K562 (cell line): ENCODE measurements around the gene ZNRF2. TPM values are rescaled to one million over a fixed set of nuclear protein-coding genes. Genes with fewer than 3 reads are reported as not detected.

Experiments
- ATAC-seq: fragments of 200-7000 bp; cut with Tn5 transposase; 3 replicates; pipeline ENCODE4 v1.9.1; 2020; ENCODE audit warnings: moderate library complexity
- BruUV-seq: library from RNA; stranded (reverse); fragments of 400-500 nt; replicated peaks from 2 replicates; lab custom pipeline; 2021; lab: Mats Ljungman, UMichigan
- CTCF ChIA-PET: fragments of 300-600 bp; formaldehyde crosslinking; extraction: SDS; loops from one replicate; lab custom pipeline; 2021; ENCODE audit warnings: low intra/inter-chr PET ratio; lab: Yijun Ruan, JAX
- POLR2A ChIA-PET: fragments of 300-600, 350-650 bp; sonication (Branson Sonifier 250); formaldehyde crosslinking; extraction: SDS; loops from one replicate; lab custom pipeline; 2021; ENCODE audit warnings: antibody characterized with exemption, inconsistent platforms; lab: Yijun Ruan, JAX
- DNase-seq, 4 experiments: peaks; one replicate each; pipeline versions ENCODE4 v3.0.0 to v3.0.0-alpha.2; 2011 to 2018; ENCODE audit warnings: low spot score in 3 of 4, mixed read lengths in 3 of 4; ENCODE audit errors: extremely low read depth in 1 of 4
- FAIRE-seq: peaks from 2 replicates; lab custom pipeline; 2011; peaks lifted over from hg19 to GRCh38; lab: Jason Lieb, UNC
- H2AFZ ChIP-seq: 2 replicates; pipeline ENCODE4 v1.6.0; 2011; ENCODE audit warnings: low read depth, low read length, control low read depth, inconsistent platforms
- H3K27ac ChIP-seq: fragments of 200-600 bp; 3 replicates; pipeline ENCODE4 v1.8.0; 2011; ENCODE audit warnings: low read depth, mild to moderate bottlenecking, control low read depth, inconsistent platforms, low read length, moderate library complexity, mixed read lengths; ENCODE audit errors: extremely low read depth
- H3K27me3 ChIP-seq, 2 experiments: fragments of 300-600 bp in 1 of 2; 2 replicates in 1 of 2; 3 replicates in 1 of 2; pipeline versions ENCODE4 v1.6.0 to v1.8.0; 2011; ENCODE audit warnings: inconsistent platforms in 2 of 2, low read length in 2 of 2, mild to moderate bottlenecking in 1 of 2, mixed read lengths in 1 of 2, moderate library complexity in 1 of 2; ENCODE audit not compliant: control insufficient read depth in 2 of 2, insufficient read depth in 2 of 2
- H3K36me3 ChIP-seq: fragments of 300-600 bp; 3 replicates; pipeline ENCODE4 v1.8.0; 2011; ENCODE audit warnings: mild to moderate bottlenecking, low read length, inconsistent platforms; ENCODE audit not compliant: control insufficient read depth, insufficient read depth
- H3K4me1 ChIP-seq, 2 experiments: fragments of 200-600 bp in 1 of 2; replicated peaks in 1 of 2; 2 replicates in 1 of 2; 3 replicates in 1 of 2; pipeline versions ENCODE4 v1.5.1 to v1.8.0; 2011; ENCODE audit warnings: inconsistent platforms in 2 of 2, low read length in 2 of 2, mild to moderate bottlenecking in 1 of 2, mixed read lengths in 1 of 2, moderate library complexity in 1 of 2; ENCODE audit not compliant: control insufficient read depth in 2 of 2, insufficient read depth in 2 of 2
- H3K4me2 ChIP-seq: 2 replicates; pipeline ENCODE4 v1.6.1; 2011; ENCODE audit warnings: low read length, control low read depth, inconsistent platforms, mixed read lengths; ENCODE audit not compliant: insufficient read depth
- H3K4me3 ChIP-seq: fragments of 200-600 bp; sonication (generic), shearing (Covaris generic); 2 replicates; pipeline ENCODE4 v1.5.1; 2016; ENCODE audit warnings: control low read depth, inconsistent platforms
- H3K79me2 ChIP-seq: fragments of 200-600 bp; 3 replicates; pipeline ENCODE4 v1.8.0; 2011; ENCODE audit warnings: low read length, inconsistent platforms; ENCODE audit not compliant: control insufficient read depth, insufficient read depth
- H3K9ac ChIP-seq, 2 experiments: 2 replicates each; pipeline versions ENCODE4 v1.6.0 to v1.6.1; 2011; ENCODE audit warnings: low read depth in 2 of 2, low read length in 2 of 2, control low read depth in 1 of 2, inconsistent platforms in 1 of 2, mild to moderate bottlenecking in 1 of 2, mixed read lengths in 1 of 2; ENCODE audit not compliant: insufficient read depth in 1 of 2
- H3K9me1 ChIP-seq: one replicate; pipeline ENCODE4 v1.6.0; 2011; ENCODE audit warnings: inconsistent platforms, mild to moderate bottlenecking, low read length, moderate library complexity; ENCODE audit not compliant: control insufficient read depth, insufficient read depth
- H3K9me3 ChIP-seq: replicated peaks from 2 replicates; pipeline ENCODE4 v1.5.1; 2011; ENCODE audit warnings: low read depth, low read length, inconsistent platforms; ENCODE audit not compliant: control insufficient read depth, insufficient read depth
- H4K20me1 ChIP-seq: replicated peaks from 2 replicates; pipeline ENCODE4 v1.6.1; 2011; ENCODE audit warnings: low read length, inconsistent platforms, mixed read lengths; ENCODE audit not compliant: control insufficient read depth, insufficient read depth
- ARID1B ChIP-seq: fragments of 450-650 bp; IDR thresholded peaks from 2 replicates; pipeline ENCODE4 v1.6.1; 2016; ENCODE audit warnings: antibody characterized with exemption, mild to moderate bottlenecking, inconsistent platforms
- CEBPB ChIP-seq: fragments of 450-650 bp; IDR thresholded peaks from 2 replicates; pipeline ENCODE4 v1.6.1; 2016; ENCODE audit warnings: missing genetic modification characterization, missing compliant biosample characterization
- CEBPG ChIP-seq, 3 experiments: fragments of 200-800 bp in 1 of 3; sonication (Bioruptor generic) in 1 of 3; sonication (generic) in 1 of 3; formaldehyde crosslinking in 1 of 3; IDR thresholded peaks in 2 of 3; conservative IDR thresholded peaks in 1 of 3; 2 replicates each; pipeline versions ENCODE4 v1.6.1 to v1.8.0; 2016 to 2022; ENCODE audit warnings: missing compliant biosample characterization in 2 of 3, missing genetic modification characterization in 2 of 3, mild to moderate bottlenecking in 1 of 3, missing genetic modification reagents in 1 of 3
- TCF3 ChIP-seq: sonication (generic); formaldehyde crosslinking; IDR thresholded peaks from 2 replicates; pipeline ENCODE4 v1.4.0; 2020; ENCODE audit warnings: mild to moderate bottlenecking, missing genetic modification reagents
- WGBS: fragments of 100-300 bp; shearing (Covaris generic); methylation state at CpG from one replicate; pipeline ENCODE4 v1.1.6; 2016; ENCODE audit warnings: low coverage, mixed read lengths; ENCODE audit not compliant: insufficient coverage; ENCODE audit errors: missing lambda C conversion rate; 5-methylcytosine and 5-hydroxymethylcytosine counted together
- in situ Hi-C: fragments of 300-500 bp; cut with MboI; formaldehyde crosslinking; loops from 4 replicates; pipeline ENCODE4 v1.15.0; 2018; ENCODE audit warnings: inconsistent platforms, mixed read lengths
- intact Hi-C: fragments of 100-400 bp; cut with micrococcal nuclease; formaldehyde crosslinking; loops from 2 replicates; pipeline ENCODE4 v1.14.2; 2022
- polyA plus RNA-seq, 8 experiments: library from polyadenylated mRNA; depleted of rRNA in 4 of 8; stranded (reverse) in 5 of 8; unstranded in 3 of 8; fragments of >200 nt; fragmentation: Nextera tagmentation in 2 of 8; fragmentation: Illumina TruSeq in 1 of 8; extraction: Ambion mirVana in 2 of 8; extraction: Trizol in 1 of 8; gene quantifications; 2 replicates each; pipeline versions ENCODE4 v1.2.1 to v1.2.3, GENCODE V29; 2011 to 2014; ENCODE audit warnings: inconsistent platforms in 1 of 8, missing spikeins in 1 of 8
- total RNA-seq, 7 experiments: library from RNA; depleted of rRNA in 6 of 7; stranded (reverse); fragments of >200 nt in 6 of 7; fragmentation: Illumina TruSeq in 2 of 7; extraction: Trizol in 2 of 7; gene quantifications; 2 replicates each; pipeline versions ENCODE4 v1.2.1 to v1.2.3, GENCODE V29; 2011 to 2021; ENCODE audit warnings: low replicate concordance in 1 of 7
- TF ChIP-seq, protein P1 (sequence below), 2 experiments: fragments of 450-650 bp in 1 of 2; sonication (generic) in 1 of 2; formaldehyde crosslinking in 1 of 2; IDR thresholded peaks in 1 of 2; conservative IDR thresholded peaks in 1 of 2; 2 replicates each; pipeline versions ENCODE4 v1.6.1 to v1.8.1; 2016 to 2023; ENCODE audit warnings: mild to moderate bottlenecking in 2 of 2, moderate library complexity in 2 of 2, inconsistent platforms in 1 of 2, missing genetic modification reagents in 1 of 2
- TF ChIP-seq, protein P2 (sequence below): fragments of 450-650 bp; IDR thresholded peaks from 2 replicates; pipeline ENCODE4 v1.6.1; 2016; ENCODE audit warnings: missing biosample characterization, missing genetic modification characterization

The ZNRF2 gene
- total and polyA plus RNA-seq, 9 of the 15 experiments (the other 6 are each of a cell fraction or from before 2014, with no cell fraction given): 1.1 to 13.9 (median 5.5) TPM

DNA sequence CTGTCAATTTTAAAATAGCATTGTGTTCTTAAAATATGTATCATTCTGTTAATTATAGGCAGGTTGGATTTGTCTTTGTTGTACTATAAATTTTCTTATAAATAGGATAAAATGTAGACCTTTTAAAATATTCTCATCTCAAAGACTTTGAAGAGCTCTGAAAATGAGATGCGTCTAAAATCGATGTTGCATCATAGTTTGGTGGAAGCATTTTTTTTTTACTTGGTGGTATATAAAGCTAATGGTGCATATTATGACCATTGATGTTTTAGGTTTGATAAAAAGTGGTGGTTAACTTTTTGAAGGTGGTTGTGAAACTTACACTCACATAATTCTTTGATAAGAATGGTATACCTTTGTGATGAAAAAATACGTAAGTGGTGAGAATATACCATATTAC is 69.1 kb downstream of the ZNRF2 start:
- H3K79me2 ChIP-seq: peaks cover 57% of the 10 kb centered on the region
- ChIA-PET CTCF (no interaction called here), POLR2A (interaction anchor here (0.6 to 0.7 kb wide), 2 partner anchors 19 to 20 kb away, joined by 3 read pairs; no protein-coding TSS in a partner anchor)
- intact Hi-C loops: loop anchor here (10.0 kb wide), 1 partner anchor 189 kb away; no protein-coding TSS in a partner anchor
- FAIRE-seq (no peak), ATAC-seq (no peak), DNase-seq (no peak)
- no peaks in the 10 kb centered on the region for H4K20me1 ChIP-seq
- 81% methylated on average over 3 of the region's 3 CpGs for WGBS
- no peak overlapping the region for H3K9ac ChIP-seq
- H3K4me1 ChIP-seq: peaks cover 0 to 36% of the 10 kb centered on the region in 2 experiments; a peak in 3 of 5 replicates
- in situ Hi-C loops: no loop called here
- no peaks in the 10 kb centered on the region for H3K27me3 ChIP-seq
- H3K36me3 ChIP-seq: 0 out of 3 replicates have a peak, but pooled peaks cover 1% of the 10 kb centered on the region
- no peaks in the 10 kb centered on the region for H3K9me3 ChIP-seq
- no peak overlapping the region for H3K4me3 ChIP-seq
- TF ChIP-seq CEBPG (CRISPR knock-in tag; IDR thresholded peaks at IDR 0.05): no peak
- TF ChIP-seq CEBPG (tag; conservative IDR thresholded peaks at IDR 0.05 in 1 of 2, IDR thresholded peaks at IDR 0.05 in 1 of 2): peak; percentile 32 to 68; a peak in 3 of 4 replicates
- no peak for TF ChIP-seq ARID1B
- TF ChIP-seq CEBPB (tag): peak; percentile 59
- TF ChIP-seq, protein P1, sequence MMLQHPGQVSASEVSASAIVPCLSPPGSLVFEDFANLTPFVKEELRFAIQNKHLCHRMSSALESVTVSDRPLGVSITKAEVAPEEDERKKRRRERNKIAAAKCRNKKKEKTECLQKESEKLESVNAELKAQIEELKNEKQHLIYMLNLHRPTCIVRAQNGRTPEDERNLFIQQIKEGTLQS (IDR thresholded peaks at IDR 0.05): peak; percentile 59; the same call in 1 of the 2 replicates
- TF ChIP-seq, protein P1 (CRISPR knock-in tag; conservative IDR thresholded peaks at IDR 0.05): no peak
- TF ChIP-seq, protein P2, sequence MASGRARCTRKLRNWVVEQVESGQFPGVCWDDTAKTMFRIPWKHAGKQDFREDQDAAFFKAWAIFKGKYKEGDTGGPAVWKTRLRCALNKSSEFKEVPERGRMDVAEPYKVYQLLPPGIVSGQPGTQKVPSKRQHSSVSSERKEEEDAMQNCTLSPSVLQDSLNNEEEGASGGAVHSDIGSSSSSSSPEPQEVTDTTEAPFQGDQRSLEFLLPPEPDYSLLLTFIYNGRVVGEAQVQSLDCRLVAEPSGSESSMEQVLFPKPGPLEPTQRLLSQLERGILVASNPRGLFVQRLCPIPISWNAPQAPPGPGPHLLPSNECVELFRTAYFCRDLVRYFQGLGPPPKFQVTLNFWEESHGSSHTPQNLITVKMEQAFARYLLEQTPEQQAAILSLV (tag): 0 out of 2 replicates have a peak, but pooled peaks have one; percentile 24
- no peak for TF ChIP-seq TCF3
- BruUV-seq: no TSS peak
- no peak overlapping the region for H2AFZ ChIP-seq
- no peaks in the 10 kb centered on the region for H3K9me1 ChIP-seq
- no peak overlapping the region for H3K4me2 ChIP-seq
- H3K27ac ChIP-seq: no peak overlapping the region
